Duodenal mucosa (tissue), 2 donors: ENCODE results near the gene MYO7B.
"Not testable (repeated sequence)": the region's sequence is repeated elsewhere in the genome, so short reads cannot be mapped to it uniquely, and the experiment has no call there.

Experiments used
- H3K27ac ChIP-seq: one replicate; pipeline ENCODE4 v1.7.0; 2013; ENCODE audit warnings: low read depth, low read length
- H3K27me3 ChIP-seq, 2 donors: one replicate each; pipeline ENCODE4 v1.7.0; 2013; ENCODE audit warnings: low read length in 2 of 2, control low read depth in 1 of 2; ENCODE audit not compliant: insufficient read depth in 2 of 2, control insufficient read depth in 1 of 2
- H3K36me3 ChIP-seq, 2 donors: one replicate each; pipeline ENCODE4 v1.7.0; 2013; ENCODE audit warnings: low read length in 2 of 2, control low read depth in 1 of 2; ENCODE audit not compliant: insufficient read depth in 2 of 2, control insufficient read depth in 1 of 2
- H3K4me1 ChIP-seq, 2 donors: one replicate each; pipeline ENCODE4 v1.7.0; 2013; ENCODE audit warnings: low read length in 2 of 2, control low read depth in 1 of 2; ENCODE audit not compliant: insufficient read depth in 2 of 2, control insufficient read depth in 1 of 2
- H3K4me3 ChIP-seq, 2 donors: one replicate each; pipeline ENCODE4 v1.7.0; 2013; ENCODE audit warnings: low read length in 2 of 2, low read depth in 1 of 2
- H3K9ac ChIP-seq, 2 donors: one replicate each; pipeline ENCODE4 v1.7.0; 2013; ENCODE audit warnings: low read length in 2 of 2, low read depth in 1 of 2
- H3K9me3 ChIP-seq, 2 donors: one replicate each; pipeline ENCODE4 v1.7.0; 2013; ENCODE audit warnings: low read length in 2 of 2, control low read depth in 1 of 2; ENCODE audit not compliant: control insufficient read depth in 1 of 2

MYO7B gene

GRCh38 chr2:127520424-127520823 is 15.1 kb upstream of the MYO7B start:
- Histone ChIP-seq H3K36me3 (peaks cover 9 to 66% of the 10 kb centered on the region in 2 donors), H3K9me3 (no peaks in the 10 kb centered on the region), H3K4me1 (peaks cover 6 to 17% of the 10 kb centered on the region in 2 donors), H3K4me3 (no peak overlapping the region), H3K27ac (no peak overlapping the region), H3K9ac (no peak overlapping the region), H3K27me3 (no peaks in the 10 kb centered on the region)

DNA sequence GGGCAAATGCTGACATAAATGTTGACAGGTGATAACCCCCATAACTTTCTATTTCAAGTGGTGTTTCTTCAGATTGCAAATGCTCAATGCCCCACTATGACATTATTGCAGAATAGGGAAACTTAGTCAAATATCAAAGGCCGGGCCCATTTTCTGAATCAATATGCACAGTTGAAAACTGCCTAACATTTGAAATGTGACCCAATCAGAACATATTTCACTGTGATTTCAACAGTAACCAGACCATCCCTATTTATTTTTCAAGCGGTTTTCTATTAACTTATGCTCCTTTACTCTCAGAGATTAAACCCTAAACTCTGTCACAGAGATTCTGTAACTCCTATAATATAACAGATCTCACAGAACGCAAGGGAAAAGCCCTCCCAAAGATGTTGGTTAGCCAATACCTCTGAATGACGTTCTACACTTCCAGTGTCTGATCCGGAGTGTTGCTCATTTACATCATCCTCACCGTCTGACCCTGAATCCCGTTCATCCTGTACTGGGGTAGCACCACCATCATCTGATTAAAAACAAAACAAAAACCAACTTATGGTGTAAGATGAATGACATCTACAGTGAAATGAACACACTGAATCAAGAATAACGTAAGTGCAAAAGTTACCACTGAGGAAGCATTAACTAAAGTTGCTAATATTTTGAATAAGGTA is 12.1 kb upstream of the MYO7B start:
- Histone ChIP-seq H3K27ac (no peak overlapping the region), H3K9ac (no peak overlapping the region), H3K4me1 (peaks cover 21 to 24% of the 10 kb centered on the region in 2 donors), H3K4me3 (no peak overlapping the region), H3K9me3 (no peaks in the 10 kb centered on the region), H3K36me3 (peaks cover 6 to 39% of the 10 kb centered on the region in 2 donors), H3K27me3 (no peaks in the 10 kb centered on the region)

DNA sequence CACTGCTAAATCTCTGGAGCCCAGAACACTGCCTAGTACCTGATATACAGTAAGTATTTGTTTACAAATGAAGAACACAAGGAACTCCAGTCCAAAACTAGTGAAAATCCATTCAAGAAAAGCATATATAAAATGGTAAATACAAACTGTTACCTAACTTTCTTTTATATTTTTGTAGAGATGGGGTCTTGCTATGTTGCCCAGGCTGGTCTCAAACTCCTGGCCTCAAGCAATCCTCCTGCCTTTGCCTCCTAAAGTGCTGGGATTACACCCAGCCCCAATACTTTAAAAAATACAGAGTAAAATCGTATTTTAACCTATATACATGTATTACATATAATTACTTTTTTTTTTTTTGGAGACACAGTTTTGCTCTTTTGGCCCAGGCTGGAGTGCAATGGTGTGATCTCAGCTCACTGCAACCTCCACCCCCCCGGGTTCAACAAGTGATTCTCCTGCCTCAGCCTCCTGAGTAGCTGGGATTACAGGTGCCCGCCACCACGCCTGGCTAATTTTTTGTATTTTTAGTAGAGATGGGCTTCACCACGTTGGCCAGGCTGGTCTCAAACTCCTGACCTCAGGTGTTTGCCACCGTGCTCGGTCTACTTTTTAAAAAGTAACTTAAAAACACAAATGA is 11.2 kb upstream of the MYO7B start:
- H3K27me3 ChIP-seq, H3K9ac ChIP-seq, H3K4me3 ChIP-seq, H3K27ac ChIP-seq, H3K9me3 ChIP-seq: not testable (repeated sequence)
- Histone ChIP-seq H3K36me3 (peaks cover 6 to 32% of the 10 kb centered on the region in 2 donors), H3K4me1 (peaks cover 21 to 24% of the 10 kb centered on the region in 2 donors)

GRCh38 chr2:127525691-127526131 is 9.8 kb upstream of the MYO7B start:
- H3K9ac ChIP-seq = peak overlapping the region; percentile 87 to 90
- no peaks in the 10 kb centered on the region for H3K27me3 ChIP-seq
- H3K36me3 ChIP-seq = peaks cover 6 to 27% of the 10 kb centered on the region in 2 donors
- no peaks in the 10 kb centered on the region for H3K9me3 ChIP-seq
- H3K4me3 ChIP-seq = peak overlapping the region; percentile 90 to 91
- peak overlapping the region; percentile 91 for H3K27ac ChIP-seq
- peaks cover 29% of the 10 kb centered on the region in 2 donors for H3K4me1 ChIP-seq

DNA sequence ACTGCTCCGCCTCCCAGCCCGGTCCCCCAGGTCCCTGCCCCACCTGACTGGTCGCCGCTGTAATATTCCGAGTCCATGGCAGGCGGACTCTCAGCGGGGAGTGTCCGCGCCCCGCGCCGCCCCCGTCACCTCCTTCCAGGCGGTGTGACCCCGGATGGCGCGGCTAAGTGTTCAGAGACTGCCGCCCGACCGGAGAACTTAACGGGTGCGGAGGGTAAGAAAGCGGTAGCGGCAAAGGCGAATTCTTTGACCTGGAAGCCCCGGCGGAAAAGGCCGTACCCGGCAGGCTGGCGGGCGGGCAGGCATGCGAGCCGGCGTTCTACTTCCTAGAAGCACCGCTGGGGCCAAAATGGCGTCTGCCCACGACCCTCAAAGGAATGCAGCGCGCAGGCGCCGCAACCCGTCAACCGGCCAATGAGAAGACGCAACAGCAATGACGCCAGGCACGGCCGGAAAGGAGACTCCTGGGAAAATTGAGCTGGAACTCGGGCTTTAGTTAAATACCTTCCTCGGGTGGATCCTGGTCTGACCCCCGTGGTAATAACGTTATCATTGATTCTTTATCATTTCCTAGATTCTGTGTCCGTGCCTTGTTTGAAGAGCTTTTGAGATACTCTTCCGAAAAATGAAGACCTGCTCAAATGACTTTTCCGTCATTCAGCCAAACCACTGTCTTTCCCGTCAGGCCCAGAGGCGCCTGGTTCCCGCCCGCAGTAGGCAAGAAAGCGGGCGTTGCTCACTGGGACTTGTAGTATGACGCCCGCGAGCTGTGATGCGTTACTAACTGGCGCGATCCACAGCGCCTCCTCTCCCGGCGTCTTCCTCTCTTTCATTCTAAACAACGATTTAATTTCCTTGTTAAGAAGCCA is 9.1 kb upstream of the MYO7B start, which contains the start of gene IWS1:
TSS of gene IWS1 (minus strand) at position 358 of the 869 bp plus-strand sequence. CDS start at position 77, 281 bp downstream.
- peak within 1 kb of the TSS; percentile 91 for H3K27ac ChIP-seq

DNA sequence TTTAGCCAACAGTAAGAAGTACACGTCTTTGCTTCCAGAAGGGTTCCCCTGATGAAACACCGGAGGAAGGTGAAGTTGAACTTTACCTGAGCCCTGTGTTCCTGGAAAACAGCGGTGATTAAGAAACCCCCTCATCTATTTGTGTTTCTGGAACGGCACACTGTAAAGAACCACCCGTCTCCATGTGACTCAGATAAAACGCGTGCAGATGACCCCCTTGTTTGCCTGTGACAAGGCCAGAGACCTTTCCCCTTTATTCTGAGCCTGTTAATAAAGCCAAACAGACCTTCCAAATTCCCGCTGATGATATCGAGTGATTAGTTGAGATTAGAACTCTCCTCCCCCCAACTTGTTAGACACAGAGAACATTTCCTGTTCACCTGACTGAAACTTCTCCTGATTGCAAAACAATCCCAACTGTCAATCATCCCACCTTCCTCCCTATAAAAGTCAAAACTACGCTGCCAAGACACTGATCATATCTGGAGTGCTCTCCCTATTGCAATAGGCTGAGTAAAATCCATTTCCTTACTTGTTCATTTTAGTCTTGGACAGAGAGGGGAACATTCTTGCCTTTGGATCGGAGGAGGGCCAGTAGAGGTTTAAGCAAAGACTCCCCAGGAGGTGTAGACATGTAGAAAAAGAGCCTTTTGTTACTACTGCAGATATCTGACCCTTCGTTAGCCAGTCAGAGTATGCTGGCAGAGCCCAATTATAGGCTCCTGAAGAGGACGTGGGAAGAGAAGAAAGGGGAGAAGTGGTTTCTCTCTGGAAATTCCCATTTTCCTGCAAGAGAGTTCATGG is 8.3 kb upstream of the MYO7B start:
- peaks cover 38 to 42% of the 10 kb centered on the region in 2 donors for H3K4me1 ChIP-seq

More for the DNA sequence above, 9.1 kb upstream of the MYO7B start, which contains the start of gene IWS1:
- Histone ChIP-seq H3K4me1 (peaks cover 34 to 35% of the 10 kb centered on the region in 2 donors), H3K27me3 (no peaks in the 10 kb centered on the region), H3K36me3 (peaks cover 6 to 21% of the 10 kb centered on the region in 2 donors), H3K4me3 (peak within 1 kb of the TSS; percentile 90 to 91), H3K9me3 (no peaks in the 10 kb centered on the region), H3K9ac (peak within 1 kb of the TSS; percentile 87 to 90)

GRCh38 chr2:127528487-127528886 is 7.0 kb upstream of the MYO7B start:
- no peak overlapping the region for H3K27ac ChIP-seq
- peaks cover 0 to 4% of the 10 kb centered on the region in 2 donors for H3K36me3 ChIP-seq
- H3K27me3 ChIP-seq = no peaks in the 10 kb centered on the region
- H3K9me3 ChIP-seq = no peaks in the 10 kb centered on the region
- H3K4me3 ChIP-seq = no peak overlapping the region
- peaks cover 39 to 49% of the 10 kb centered on the region in 2 donors for H3K4me1 ChIP-seq
- H3K9ac ChIP-seq = no peak overlapping the region

More for the DNA sequence above, 8.3 kb upstream of the MYO7B start:
- Histone ChIP-seq H3K27ac (peak overlapping the region; percentile 91), H3K9me3 (no peaks in the 10 kb centered on the region), H3K27me3 (no peaks in the 10 kb centered on the region), H3K9ac (peak overlapping the region; percentile 87 to 90), H3K36me3 (peaks cover 4 to 15% of the 10 kb centered on the region in 2 donors), H3K4me3 (peak overlapping the region; percentile 90 to 91)

DNA sequence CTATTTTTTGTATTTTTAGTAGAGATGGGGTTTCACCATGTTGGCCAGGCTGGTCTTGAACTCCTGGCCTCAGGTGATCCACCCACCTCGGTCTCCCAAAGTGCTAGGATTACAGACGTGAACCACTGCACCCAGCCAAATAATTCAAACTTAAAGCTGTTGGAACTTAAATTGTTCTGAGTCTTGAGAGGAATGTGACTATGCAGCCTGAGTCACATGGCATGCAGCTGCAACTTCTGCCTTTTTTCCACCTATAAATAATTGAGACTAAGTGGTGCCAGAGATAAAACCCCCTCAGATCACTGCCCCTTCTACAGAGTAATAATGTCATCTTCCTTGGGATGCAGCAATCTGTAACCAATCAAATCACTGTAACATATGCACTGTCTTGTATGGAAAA is 6.1 kb upstream of the MYO7B start:
- not testable (repeated sequence) for H3K36me3 ChIP-seq

More for the DNA sequence above, 6.1 kb upstream of the MYO7B start:
- not testable (repeated sequence) for H3K4me3 ChIP-seq, H3K9ac ChIP-seq, H3K27ac ChIP-seq, H3K27me3 ChIP-seq, H3K9me3 ChIP-seq
- peaks cover 37 to 46% of the 10 kb centered on the region in 2 donors for H3K4me1 ChIP-seq
